ENCODE results near the gene CHID1.

The CHID1 gene

GRCh38 chr11:863023-863909 is 47.3 kb downstream of the CHID1 start:
- no peak for DNase-seq
- Histone ChIP-seq H3K4me1 (ENCODE audit: control extremely low read depth in 1 of 4, control insufficient read depth in 4 of 4, insufficient read depth in 4 of 4, low read length in 3 of 4) (peaks cover 0 to 7% (median 4%) of the 10 kb centered on the region in 4 experiments), H3K27me3 (replicated peaks in 2 of 5; ENCODE audit: control insufficient read depth in 4 of 5, insufficient read depth in 5 of 5, low read length in 4 of 5) (no peaks in the 10 kb centered on the region), H3K9me3 (ENCODE audit: control extremely low read depth in 1 of 5, control insufficient read depth in 4 of 5, insufficient read depth in 2 of 5, low read depth in 1 of 5, low read length in 4 of 5) (no peaks in the 10 kb centered on the region), H3K27ac (ENCODE audit: insufficient read depth in 1 of 2, low read depth in 1 of 2, low read length in 2 of 2, poor library complexity in 1 of 2, severe bottlenecking in 2 of 2) (no peak overlapping the region), H3K36me3 (ENCODE audit: control insufficient read depth in 4 of 4, insufficient read depth in 4 of 4, low read length in 3 of 4) (peaks cover 0 to 9% (median 6%) of the 10 kb centered on the region in 4 experiments), H3K4me3 (ENCODE audit: control insufficient read depth in 1 of 7, extremely low read depth in 1 of 7, insufficient read depth in 4 of 7, low read depth in 2 of 7, low read length in 6 of 7) (no peak overlapping the region)
- 94% methylated on average over 14 of the region's 24 CpGs for WGBS (ENCODE audit: insufficient coverage)
- CTCF ChIA-PET, result no interaction called here
- POLR2A ChIA-PET, result no interaction called here

- ChIA-PET POLR2A (no interaction called here), CTCF (no interaction called here)
- H3K27me3 ChIP-seq (replicated peaks in 2 of 5; ENCODE audit: control insufficient read depth in 4 of 5, insufficient read depth in 5 of 5, low read length in 4 of 5), result no peaks in the 10 kb centered on the region
- DNase-seq, result no peak
- H3K36me3 ChIP-seq (ENCODE audit: control insufficient read depth in 4 of 4, insufficient read depth in 4 of 4, low read length in 3 of 4), result peaks cover 0 to 9% (median 6%) of the 10 kb centered on the region in 4 experiments
- H3K4me1 ChIP-seq (ENCODE audit: control extremely low read depth in 1 of 4, control insufficient read depth in 4 of 4, insufficient read depth in 4 of 4, low read length in 3 of 4), result peaks cover 0 to 7% (median 4%) of the 10 kb centered on the region in 4 experiments
- 95% methylated on average over 12 of the region's 12 CpGs for WGBS (ENCODE audit: insufficient coverage)
- no peaks in the 10 kb centered on the region for H3K9me3 ChIP-seq (ENCODE audit: control extremely low read depth in 1 of 5, control insufficient read depth in 4 of 5, insufficient read depth in 2 of 5, low read depth in 1 of 5, low read length in 4 of 5)
- H3K27ac ChIP-seq (ENCODE audit: insufficient read depth in 1 of 2, low read depth in 1 of 2, low read length in 2 of 2, poor library complexity in 1 of 2, severe bottlenecking in 2 of 2), result no peak overlapping the region
- no peak overlapping the region for H3K4me3 ChIP-seq (ENCODE audit: control insufficient read depth in 1 of 7, extremely low read depth in 1 of 7, insufficient read depth in 4 of 7, low read depth in 2 of 7, low read length in 6 of 7)
These were observed 48.0 kb downstream of the CHID1 start for GRCh38 chr11:862696-863022.

- 91% methylated on average over 15 of the region's 20 CpGs for WGBS (ENCODE audit: insufficient coverage)
- CTCF ChIA-PET, result no interaction called here
These were observed 48.4 kb downstream of the CHID1 start for GRCh38 chr11:862081-862661.

GRCh38 chr11:861105-861479 is 49.5 kb downstream of the CHID1 start:
- CTCF ChIA-PET, result interaction anchor here (1.0 kb wide), 1 partner anchor 61 kb away, joined by 4 read pairs; no protein-coding TSS in a partner anchor
- no peak overlapping the region for H3K27ac ChIP-seq (ENCODE audit: insufficient read depth in 1 of 2, low read depth in 1 of 2, low read length in 2 of 2, poor library complexity in 1 of 2, severe bottlenecking in 2 of 2)
- H3K27me3 ChIP-seq (replicated peaks in 2 of 5; ENCODE audit: control insufficient read depth in 4 of 5, insufficient read depth in 5 of 5, low read length in 4 of 5), result no peaks in the 10 kb centered on the region
- no peak for DNase-seq
- POLR2A ChIA-PET, result no interaction called here
- H3K36me3 ChIP-seq (ENCODE audit: control insufficient read depth in 4 of 4, insufficient read depth in 4 of 4, low read length in 3 of 4), result peaks cover 0 to 3% (median 1%) of the 10 kb centered on the region in 4 experiments
- peaks cover 0 to 7% (median 4%) of the 10 kb centered on the region in 4 experiments for H3K4me1 ChIP-seq (ENCODE audit: control extremely low read depth in 1 of 4, control insufficient read depth in 4 of 4, insufficient read depth in 4 of 4, low read length in 3 of 4)
- no peak overlapping the region for H3K4me3 ChIP-seq (ENCODE audit: control insufficient read depth in 1 of 7, extremely low read depth in 1 of 7, insufficient read depth in 4 of 7, low read depth in 2 of 7, low read length in 6 of 7)
- H3K9me3 ChIP-seq (ENCODE audit: control extremely low read depth in 1 of 5, control insufficient read depth in 4 of 5, insufficient read depth in 2 of 5, low read depth in 1 of 5, low read length in 4 of 5), result no peaks in the 10 kb centered on the region
- 92% methylated on average over 12 of the region's 14 CpGs for WGBS (ENCODE audit: insufficient coverage)

More at GRCh38 chr11:862081-862661, 48.4 kb downstream of the CHID1 start:
- H3K36me3 ChIP-seq (ENCODE audit: control insufficient read depth in 4 of 4, insufficient read depth in 4 of 4, low read length in 3 of 4), result peaks cover 0 to 9% (median 6%) of the 10 kb centered on the region in 4 experiments
- no peaks in the 10 kb centered on the region for H3K9me3 ChIP-seq (ENCODE audit: control extremely low read depth in 1 of 5, control insufficient read depth in 4 of 5, insufficient read depth in 2 of 5, low read depth in 1 of 5, low read length in 4 of 5)
- POLR2A ChIA-PET, result interaction anchor here (0.6 kb wide), 1 partner anchor 13 kb away, joined by 4 read pairs; no protein-coding TSS in a partner anchor
- no peak overlapping the region for H3K27ac ChIP-seq (ENCODE audit: insufficient read depth in 1 of 2, low read depth in 1 of 2, low read length in 2 of 2, poor library complexity in 1 of 2, severe bottlenecking in 2 of 2)
- H3K27me3 ChIP-seq (replicated peaks in 2 of 5; ENCODE audit: control insufficient read depth in 4 of 5, insufficient read depth in 5 of 5, low read length in 4 of 5), result no peaks in the 10 kb centered on the region
- H3K4me1 ChIP-seq (ENCODE audit: control extremely low read depth in 1 of 4, control insufficient read depth in 4 of 4, insufficient read depth in 4 of 4, low read length in 3 of 4), result peaks cover 0 to 7% (median 4%) of the 10 kb centered on the region in 4 experiments
- H3K4me3 ChIP-seq (ENCODE audit: control insufficient read depth in 1 of 7, extremely low read depth in 1 of 7, insufficient read depth in 4 of 7, low read depth in 2 of 7, low read length in 6 of 7), result no peak overlapping the region
- DNase-seq, result no peak

- no peak overlapping the region for H3K4me3 ChIP-seq (ENCODE audit: control insufficient read depth in 1 of 7, extremely low read depth in 1 of 7, insufficient read depth in 4 of 7, low read depth in 2 of 7, low read length in 6 of 7)
- H3K36me3 ChIP-seq (ENCODE audit: control insufficient read depth in 4 of 4, insufficient read depth in 4 of 4, low read length in 3 of 4), result peaks cover 0 to 4% (median under 1%) of the 10 kb centered on the region in 4 experiments
- DNase-seq, result no peak
- ChIA-PET POLR2A (interaction anchor here (1.0 kb wide), 1 partner anchor 13 kb away, joined by 3 read pairs; no protein-coding TSS in a partner anchor), CTCF (interaction anchor here (1.0 kb wide), 2 partner anchors 12 to 61 kb away, joined by 4 read pairs; no protein-coding TSS in a partner anchor)
- no peaks in the 10 kb centered on the region for H3K27me3 ChIP-seq (replicated peaks in 2 of 5; ENCODE audit: control insufficient read depth in 4 of 5, insufficient read depth in 5 of 5, low read length in 4 of 5)
- H3K27ac ChIP-seq (ENCODE audit: insufficient read depth in 1 of 2, low read depth in 1 of 2, low read length in 2 of 2, poor library complexity in 1 of 2, severe bottlenecking in 2 of 2), result no peak overlapping the region
- 92% methylated on average over 19 of the region's 21 CpGs for WGBS (ENCODE audit: insufficient coverage)
- peaks cover 0 to 7% (median 4%) of the 10 kb centered on the region in 4 experiments for H3K4me1 ChIP-seq (ENCODE audit: control extremely low read depth in 1 of 4, control insufficient read depth in 4 of 4, insufficient read depth in 4 of 4, low read length in 3 of 4)
- H3K9me3 ChIP-seq (ENCODE audit: control extremely low read depth in 1 of 5, control insufficient read depth in 4 of 5, insufficient read depth in 2 of 5, low read depth in 1 of 5, low read length in 4 of 5), result no peaks in the 10 kb centered on the region
These were observed 50.1 kb downstream of the CHID1 start for GRCh38 chr11:860234-861104.

- H3K36me3 ChIP-seq (ENCODE audit: control insufficient read depth in 4 of 4, insufficient read depth in 4 of 4, low read length in 3 of 4), result peaks cover 0 to 4% (median 0%) of the 10 kb centered on the region in 4 experiments
- no peaks in the 10 kb centered on the region for H3K27me3 ChIP-seq (replicated peaks in 2 of 5; ENCODE audit: control insufficient read depth in 4 of 5, insufficient read depth in 5 of 5, low read length in 4 of 5)
- ChIA-PET CTCF (interaction anchor here (1.0 kb wide), 1 partner anchor 11 kb away, joined by 4 read pairs; no protein-coding TSS in a partner anchor), POLR2A (interaction anchor here (1.0 kb wide), 1 partner anchor 12 kb away, joined by 3 read pairs; no protein-coding TSS in a partner anchor)
- no peak overlapping the region for H3K4me3 ChIP-seq (ENCODE audit: control insufficient read depth in 1 of 7, extremely low read depth in 1 of 7, insufficient read depth in 4 of 7, low read depth in 2 of 7, low read length in 6 of 7)
- peak in 2 of 3 donors; percentile 67 to 69 for DNase-seq
- no peaks in the 10 kb centered on the region for H3K9me3 ChIP-seq (ENCODE audit: control extremely low read depth in 1 of 5, control insufficient read depth in 4 of 5, insufficient read depth in 2 of 5, low read depth in 1 of 5, low read length in 4 of 5)
- peaks cover 0 to 7% (median 4%) of the 10 kb centered on the region in 4 experiments for H3K4me1 ChIP-seq (ENCODE audit: control extremely low read depth in 1 of 4, control insufficient read depth in 4 of 4, insufficient read depth in 4 of 4, low read length in 3 of 4)
- WGBS (ENCODE audit: insufficient coverage), result 80% methylated on average over 19 of the region's 31 CpGs
- no peak overlapping the region for H3K27ac ChIP-seq (ENCODE audit: insufficient read depth in 1 of 2, low read depth in 1 of 2, low read length in 2 of 2, poor library complexity in 1 of 2, severe bottlenecking in 2 of 2)
These were observed 51.0 kb downstream of the CHID1 start for GRCh38 chr11:859394-860131.
